ENCODE measurements around the gene CIB2. TPM values are rescaled to one million over a fixed set of nuclear protein-coding genes. Genes with fewer than 3 reads are reported as not detected.

CIB2 gene
- total RNA-seq, 1 donor from 2014 or later = 8.7 TPM

DNA sequence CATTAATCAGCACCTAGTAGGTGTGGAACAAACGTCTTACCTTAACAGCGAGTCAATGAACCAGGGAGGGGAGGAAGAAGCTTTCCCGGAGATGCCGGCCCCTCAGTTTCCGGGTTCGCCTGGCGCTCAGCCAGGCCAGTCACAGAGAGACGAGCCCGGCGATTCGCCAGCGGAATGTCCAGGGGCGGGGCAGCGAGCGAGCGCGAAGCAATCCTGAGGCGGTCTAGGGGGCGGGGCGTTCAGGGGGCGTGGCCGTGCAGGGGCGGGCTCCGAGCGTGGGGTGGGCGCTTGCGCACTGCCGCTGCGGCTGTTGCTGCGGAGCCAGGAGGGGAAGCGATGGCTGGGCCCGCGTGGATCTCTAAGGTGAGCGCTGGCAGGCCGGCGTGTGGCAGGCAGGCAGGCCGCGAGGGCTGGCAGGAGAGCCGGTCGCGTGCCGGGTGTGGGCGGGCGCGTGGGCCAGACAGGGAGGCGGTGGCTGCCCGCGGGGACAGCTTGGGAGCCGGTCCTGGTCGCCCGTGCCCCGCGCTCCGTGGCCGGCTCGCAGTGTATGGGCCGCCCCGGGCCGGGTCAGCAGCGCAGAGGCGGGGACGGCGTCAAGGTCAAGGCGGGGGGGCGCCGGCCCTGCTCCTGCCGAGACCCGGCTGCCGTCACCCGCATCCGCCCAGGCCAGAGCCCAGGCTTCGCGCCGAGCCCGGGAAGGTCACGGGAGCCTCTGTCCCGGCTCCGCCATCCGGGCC is 18.0 kb upstream of the CIB2 start, which contains the start of gene IDH3A:
TSS of gene IDH3A (plus strand) at position 295 of the 737 bp plus-strand sequence. CDS start at position 337, 42 bp downstream.
- peak; percentile 96 for DNase-seq

DNA sequence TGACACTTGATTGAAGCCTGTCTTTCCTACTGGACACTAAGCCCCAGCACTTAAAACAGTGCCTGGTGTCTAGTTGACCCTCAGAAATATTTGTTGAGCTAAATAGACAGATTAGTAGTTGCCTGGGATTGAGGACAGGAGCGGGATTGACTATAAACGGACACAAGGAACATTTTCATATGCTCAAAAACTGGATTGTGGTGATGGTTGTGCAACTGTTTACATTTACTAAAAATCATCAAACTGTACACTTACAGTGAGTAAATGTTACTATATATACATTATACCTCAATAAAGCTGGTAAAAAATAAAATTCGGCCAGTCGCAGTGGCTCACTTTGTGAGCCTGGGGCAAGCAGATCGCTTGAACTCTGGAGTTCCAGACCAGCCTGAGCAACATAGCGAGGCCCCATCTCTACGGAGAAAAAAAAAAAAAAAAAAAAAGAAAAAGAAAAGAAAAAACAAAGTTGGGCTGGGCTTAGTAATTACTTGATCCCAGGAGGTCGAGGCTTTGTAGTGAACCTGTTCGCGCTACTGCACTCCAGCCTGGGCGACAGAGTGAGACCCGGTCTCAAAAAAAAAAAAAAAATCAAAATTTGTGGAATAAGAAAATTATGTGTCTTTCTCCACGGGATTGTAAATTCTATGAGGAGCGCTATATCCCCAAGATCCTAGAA is 17.3 kb upstream of the CIB2 start:
- no peak for DNase-seq

DNA sequence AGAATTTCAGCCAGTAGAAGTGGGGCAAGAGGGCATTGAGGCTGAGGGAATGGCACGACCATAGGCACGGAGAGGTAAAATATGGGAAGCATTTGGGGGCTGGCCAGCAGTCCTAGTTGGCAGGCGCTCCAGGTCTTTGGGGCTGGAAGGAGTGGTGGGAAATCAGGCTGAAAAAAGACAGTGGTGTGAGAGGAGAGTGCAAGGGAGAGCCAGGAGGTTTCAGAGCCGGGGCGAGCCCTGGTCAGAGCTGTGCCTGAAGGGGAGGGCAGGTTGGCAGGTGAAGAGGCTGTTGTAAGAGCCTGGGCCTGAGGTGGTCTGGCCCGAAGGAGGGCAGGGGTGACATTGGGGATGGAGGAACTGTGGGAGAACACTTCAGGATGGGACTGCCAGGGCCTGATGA is 16.3 kb upstream of the CIB2 start:
- DNase-seq = no peak

DNA sequence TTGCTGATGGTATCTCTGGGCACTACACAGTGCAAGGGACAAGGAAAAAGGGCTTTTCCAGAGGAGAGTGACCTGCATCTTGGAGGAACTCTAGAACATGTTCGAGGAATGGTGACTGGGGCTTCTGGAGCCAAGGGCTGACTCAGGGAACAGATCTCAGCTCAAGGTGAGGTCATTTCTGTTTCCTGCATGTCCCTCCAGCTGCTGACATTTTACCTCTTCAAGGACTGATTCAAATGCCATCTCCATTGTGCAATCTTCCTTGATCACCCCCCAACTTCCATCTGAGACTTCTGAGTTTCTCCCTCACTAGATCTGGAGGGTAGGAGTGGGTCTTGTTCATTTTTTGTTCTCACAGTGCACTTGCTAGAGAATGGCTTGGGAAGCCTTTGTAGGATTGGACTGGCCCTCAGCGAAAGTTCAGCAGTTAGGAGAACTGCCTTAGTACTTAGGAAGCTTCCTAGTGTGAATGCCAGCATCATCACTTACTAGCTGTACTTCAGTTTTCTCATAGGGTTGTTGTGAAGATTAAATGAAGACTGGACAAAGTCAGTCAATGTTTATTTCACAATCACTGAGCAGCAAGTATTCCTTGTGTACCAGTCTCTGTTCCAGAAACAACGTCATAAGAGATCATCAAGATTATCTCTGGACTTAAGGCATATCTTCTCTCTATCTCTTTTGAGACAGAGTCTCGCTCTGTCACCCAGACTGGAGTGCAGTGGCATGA is 15.3 kb upstream of the CIB2 start:
- DNase-seq = no peak

DNA sequence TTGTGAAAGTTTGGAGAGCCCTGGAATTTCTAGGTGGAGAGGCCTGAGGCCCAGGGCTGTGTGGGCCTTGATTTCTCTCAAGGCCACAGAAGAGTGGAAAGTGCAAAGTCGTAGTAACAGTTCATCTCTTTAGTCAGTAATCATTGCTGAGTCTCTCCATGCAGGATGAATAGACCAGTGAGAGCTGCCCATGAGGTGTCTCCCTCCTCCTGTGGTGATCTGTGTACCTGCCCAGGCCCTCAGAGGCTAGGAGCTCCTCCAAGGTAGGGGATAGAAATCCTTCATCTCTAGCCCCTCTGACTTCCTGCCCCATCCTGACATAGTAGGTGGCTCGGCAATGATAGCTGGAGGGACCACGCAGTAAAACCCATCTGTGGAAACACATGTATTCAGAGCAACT is 11.1 kb upstream of the CIB2 start:
- DNase-seq = no peak

- no peak for DNase-seq
These were observed 9.0 kb upstream of the CIB2 start for GRCh38 chr15:78140292-78140691.

DNA sequence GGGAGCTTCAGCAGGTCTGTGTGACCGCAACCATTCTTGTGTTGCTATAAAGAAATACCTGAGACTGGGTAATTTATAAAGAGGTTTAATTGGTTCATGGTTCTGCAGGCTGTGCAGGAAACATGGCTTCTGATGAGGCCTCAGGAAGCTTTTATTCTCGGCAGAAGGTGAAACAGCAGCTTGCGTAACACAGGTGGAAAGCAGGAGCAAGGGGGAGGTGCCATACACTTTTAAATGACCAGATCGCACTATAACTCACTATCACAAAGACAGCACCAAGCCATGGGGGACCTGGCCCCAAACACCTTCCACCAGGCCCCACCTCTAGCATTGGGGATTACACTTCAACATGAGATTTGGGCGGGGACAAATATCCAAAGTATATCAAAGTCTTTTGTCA is 8.3 kb upstream of the CIB2 start:
- no peak for DNase-seq

GRCh38 chr15:78133801-78134200 is 2.6 kb upstream of the CIB2 start:
- peak; percentile 9 for DNase-seq

GRCh38 chr15:78130466-78131294 is 565 bp downstream of the CIB2 start:
- no peak for DNase-seq

- no peak for DNase-seq
These were observed 1.4 kb downstream of the CIB2 start for GRCh38 chr15:78129751-78130287.

DNA sequence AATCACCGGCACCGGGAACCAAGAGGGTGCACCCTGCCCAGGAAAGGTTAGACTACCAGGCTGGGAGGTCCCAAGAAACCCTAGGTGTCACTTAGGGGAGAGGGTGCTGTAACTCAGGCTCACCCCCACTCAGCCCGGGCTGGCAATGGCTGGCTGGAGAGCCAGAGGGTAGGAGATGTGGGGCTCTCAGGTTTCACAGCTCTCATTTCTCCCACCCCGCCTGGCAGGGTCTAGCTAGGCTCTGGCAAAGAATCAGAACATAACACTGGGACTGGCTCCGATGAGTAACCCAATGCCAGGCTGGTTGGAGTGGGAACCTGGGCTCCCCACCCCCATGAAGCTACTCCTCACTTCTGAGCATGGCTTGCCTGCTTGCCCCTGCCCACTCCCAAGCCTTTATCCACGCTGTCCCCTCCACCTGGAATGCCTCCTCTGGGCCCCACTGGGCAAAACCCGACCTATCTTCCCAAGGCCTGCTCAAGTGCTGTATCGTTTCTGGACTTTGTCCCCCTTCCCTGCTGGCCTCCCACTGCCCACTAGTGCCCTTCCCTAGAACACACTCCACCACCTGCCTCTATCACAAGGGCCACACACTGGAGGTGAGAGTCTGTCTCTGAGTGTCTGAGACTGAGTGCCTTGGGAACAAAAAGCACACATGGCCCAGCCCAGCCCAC is 2.0 kb downstream of the CIB2 start:
- DNase-seq = no peak

DNA sequence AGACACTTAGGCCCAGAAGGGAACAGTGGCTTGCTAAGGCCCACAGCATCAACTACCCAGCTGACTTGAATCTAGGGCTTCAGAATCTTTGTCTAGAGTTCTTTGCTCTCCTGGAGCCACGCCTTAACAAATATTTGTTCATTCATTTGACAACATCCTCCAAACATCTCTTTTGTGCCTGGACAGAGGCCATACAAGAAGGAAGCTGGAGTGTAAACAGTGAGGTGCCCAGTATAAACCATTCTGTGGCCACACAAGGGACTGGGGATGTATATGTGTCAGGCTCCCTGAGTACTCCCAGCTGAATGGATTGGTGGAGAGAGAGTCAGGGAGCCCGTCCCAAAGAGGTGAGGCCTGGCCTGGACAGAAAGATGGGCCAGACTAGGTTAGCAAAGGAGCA is 3.4 kb downstream of the CIB2 start:
- no peak for DNase-seq

GRCh38 chr15:78125267-78125666 is 6.0 kb downstream of the CIB2 start:
- DNase-seq = no peak

DNA sequence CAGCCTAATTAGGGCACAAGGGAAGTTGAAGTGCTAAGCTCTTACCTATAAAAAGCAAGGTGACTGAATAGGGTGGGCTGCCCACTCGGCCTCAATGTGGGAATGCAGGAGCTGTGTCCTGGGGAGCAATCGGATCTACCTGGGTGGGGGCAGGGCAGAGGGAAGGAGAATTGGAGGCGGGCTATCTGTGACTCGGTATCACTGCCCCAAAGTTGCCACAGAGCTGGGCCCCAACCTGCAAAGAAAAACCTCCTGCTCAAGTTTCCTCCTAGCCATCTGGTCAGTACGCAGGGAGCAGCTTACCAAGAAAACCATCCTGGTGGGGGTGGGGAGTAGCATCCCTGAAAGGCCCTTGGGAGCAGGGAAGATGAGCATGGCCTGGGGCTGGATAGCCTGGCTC is 10.7 kb downstream of the CIB2 start:
- DNase-seq = no peak

DNA sequence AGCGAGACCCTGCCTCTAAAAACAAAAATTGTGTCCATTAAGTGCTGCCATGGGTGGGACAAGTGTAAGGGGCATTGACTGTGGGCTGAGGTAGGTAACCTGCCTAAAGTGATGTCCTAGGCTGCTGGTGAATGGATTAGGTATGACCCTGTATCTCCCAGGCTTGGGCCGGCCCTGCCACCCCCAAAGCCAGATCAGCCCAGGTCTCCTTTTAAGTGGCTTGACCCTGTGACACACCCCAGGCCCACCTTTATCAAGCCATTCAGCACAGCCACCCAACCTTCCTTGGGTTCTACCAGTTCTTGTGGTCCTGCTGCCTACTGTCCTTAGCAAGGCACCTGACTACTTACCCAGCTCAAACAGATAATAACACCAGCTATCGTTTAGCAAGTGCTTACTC is 18.7 kb downstream of the CIB2 start:
- no peak for DNase-seq

DNA sequence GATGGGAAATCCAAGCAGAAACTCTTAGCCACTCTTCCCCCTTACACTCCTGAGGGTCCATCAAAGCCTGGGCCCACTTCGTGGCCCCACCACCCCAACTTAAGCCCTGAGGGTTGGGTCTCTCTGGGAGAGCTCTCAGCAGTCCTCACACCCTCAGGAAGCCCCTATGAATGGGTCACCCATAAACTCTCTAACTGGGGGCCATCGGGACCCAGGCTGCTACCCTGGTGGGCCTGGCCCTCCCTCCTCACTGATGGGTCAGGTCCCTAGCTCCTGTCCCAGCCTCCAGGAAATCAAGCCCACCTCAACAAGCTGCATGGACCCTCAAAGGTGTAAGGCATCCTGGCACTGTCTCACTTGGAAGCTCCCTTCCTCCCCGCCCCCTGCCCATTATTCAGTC is 19.5 kb downstream of the CIB2 start:
- no peak for DNase-seq

DNA sequence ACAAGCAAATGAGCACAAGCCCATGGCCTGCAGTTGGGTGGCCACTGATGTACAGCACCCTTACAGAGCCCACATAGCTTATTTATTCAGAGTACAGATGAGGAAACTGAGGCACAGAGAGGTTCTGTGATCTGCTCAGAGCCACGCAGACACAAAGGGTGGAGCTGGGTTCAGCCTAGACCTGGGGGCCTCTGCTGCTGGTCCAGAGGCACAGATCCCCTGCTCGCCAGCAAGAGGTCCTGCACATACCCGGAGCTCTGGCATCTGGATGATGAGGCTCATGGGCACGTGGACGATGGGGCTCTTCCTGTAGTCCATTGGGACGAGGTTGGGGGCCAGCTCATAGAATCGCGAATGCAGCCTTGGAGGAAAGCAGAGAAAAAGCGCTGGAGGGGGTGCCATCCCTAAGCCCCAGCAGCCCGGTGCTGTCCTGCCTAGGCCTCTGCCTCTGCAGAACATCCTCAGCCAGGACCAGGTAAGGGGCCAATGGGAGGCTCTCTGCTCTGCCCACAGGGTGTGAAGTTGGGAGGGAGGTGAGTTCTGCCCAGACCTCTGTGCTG is 20.2 kb downstream of the CIB2 start:
- DNase-seq = no peak

DNA sequence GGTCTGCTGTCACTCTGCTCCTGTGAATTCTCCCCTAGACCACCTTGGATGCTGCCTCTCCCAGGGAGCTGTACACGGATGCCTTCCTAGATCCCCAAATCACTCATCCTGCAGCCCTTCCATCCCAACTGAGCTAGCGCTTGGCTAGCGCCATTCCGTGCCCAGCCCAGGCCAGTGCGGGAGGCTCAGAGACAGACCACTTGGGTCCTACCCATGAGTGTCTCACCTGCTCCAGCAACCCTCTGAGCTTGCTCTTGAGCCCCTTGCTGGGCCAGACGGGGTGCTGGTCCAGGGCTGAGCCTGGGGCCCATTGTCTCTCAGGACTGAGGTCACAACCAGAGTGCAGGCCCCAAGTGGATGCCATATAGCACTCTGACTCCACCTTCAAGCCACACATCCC is 21.1 kb downstream of the CIB2 start:
- no peak for DNase-seq

- DNase-seq = no peak
These were observed 22.1 kb downstream of the CIB2 start for GRCh38 chr15:78109156-78109555.

GRCh38 chr15:78108300-78109084 is 22.8 kb downstream of the CIB2 start:
- peak; percentile 50 for DNase-seq
